K562 (cell line): Measurements from ENCODE around the gene GANAB. TPM values are rescaled to one million over a fixed set of nuclear protein-coding genes. Genes with fewer than 3 reads are reported as not detected.

ENCODE experiments used
- ATF4 ChIP-seq: fragments of 450-650 bp; formaldehyde crosslinking; IDR thresholded peaks from 2 replicates; pipeline ENCODE4 v1.4.0; 2022; ENCODE audit warnings: mild to moderate bottlenecking, moderate library complexity
- CBFB ChIP-seq: sonication (generic); formaldehyde crosslinking; IDR thresholded peaks from 2 replicates; pipeline ENCODE4 v1.4.0; 2020; ENCODE audit warnings: mild to moderate bottlenecking, missing genetic modification reagents
- CHD1 ChIP-seq: fragments of 200-600 bp; sonication (generic); IDR thresholded peaks from one replicate; pipeline ENCODE4 v1.6.1; 2012; ENCODE audit warnings: mild to moderate bottlenecking, moderate library complexity, low read length, inconsistent platforms
- DPF2 ChIP-seq: fragments of 450-650 bp; IDR thresholded peaks from 2 replicates; pipeline ENCODE4 v1.6.1; 2016
- EZH2 ChIP-seq: IDR thresholded peaks from 2 replicates; pipeline ENCODE4 v1.6.1; 2012; ENCODE audit warnings: low read depth, mild to moderate bottlenecking, inconsistent platforms, low read length, borderline replicate concordance
- FOXJ2 ChIP-seq: fragments of 200-800 bp; sonication (Bioruptor generic); IDR thresholded peaks from 2 replicates; pipeline ENCODE4 v1.6.1; 2016; ENCODE audit warnings: missing genetic modification characterization, missing compliant biosample characterization
- GATAD2B ChIP-seq: fragments of 450-650 bp; IDR thresholded peaks from 2 replicates; pipeline ENCODE4 v1.6.1; 2017; ENCODE audit warnings: mild to moderate bottlenecking, borderline replicate concordance
- HDAC1 ChIP-seq, 2 experiments: fragments of 450-650 bp; IDR thresholded peaks; 2 replicates each; pipeline ENCODE4 v1.6.1; 2016 to 2017; ENCODE audit warnings: inconsistent platforms in 1 of 2, mild to moderate bottlenecking in 1 of 2, moderate library complexity in 1 of 2
- KLF13 ChIP-seq: fragments of 450-650 bp; IDR thresholded peaks from 2 replicates; pipeline ENCODE4 v1.6.1; 2016; ENCODE audit warnings: missing genetic modification characterization, low read depth, mild to moderate bottlenecking, missing compliant biosample characterization, moderate library complexity, borderline replicate concordance
- PML ChIP-seq: IDR thresholded peaks from 2 replicates; pipeline ENCODE4 v1.6.1; 2012; ENCODE audit warnings: low read length, inconsistent platforms
- PRDM10 ChIP-seq: fragments of 450-650 bp; IDR thresholded peaks from 2 replicates; pipeline ENCODE4 v1.6.1; 2018; ENCODE audit not compliant: partially characterized antibody
- PRPF4 ChIP-seq: fragments of 200-400 bp; formaldehyde crosslinking; IDR thresholded peaks from one replicate; pipeline ENCODE4 v1.6.1; 2017; ENCODE audit warnings: low read length, low read depth, mild to moderate bottlenecking; ENCODE audit not compliant: insufficient read depth, poor library complexity, severe bottlenecking
- RFX5 ChIP-seq: IDR thresholded peaks from 2 replicates; pipeline ENCODE4 v1.6.1; 2011; ENCODE audit warnings: low read depth, mild to moderate bottlenecking, improper control_type of control experiment, low read length
- SAP30 ChIP-seq: fragments of 200-600 bp; sonication (generic); IDR thresholded peaks from 2 replicates; pipeline ENCODE4 v1.6.1; 2012; ENCODE audit warnings: borderline replicate concordance, low read depth, mild to moderate bottlenecking, moderate library complexity, low read length, control low read depth, inconsistent platforms; ENCODE audit not compliant: insufficient read depth, poor library complexity, severe bottlenecking
- SMAD2 ChIP-seq: fragments of 150-350 bp; IDR thresholded peaks from 2 replicates; pipeline ENCODE4 v1.6.1; 2014; ENCODE audit warnings: low read depth, mild to moderate bottlenecking, low read length
- SMAD3 ChIP-seq: fragments of 450-650 bp; formaldehyde crosslinking; conservative IDR thresholded peaks from 2 replicates; pipeline ENCODE4 v1.4.0; 2020; ENCODE audit warnings: mild to moderate bottlenecking
- SMARCB1 ChIP-seq: IDR thresholded peaks from 2 replicates; pipeline ENCODE4 v1.6.1; 2011; ENCODE audit warnings: improper control_type of control experiment, low read depth; ENCODE audit not compliant: insufficient read length
- SMARCC2 ChIP-seq: fragments of 450-650 bp; IDR thresholded peaks from 2 replicates; pipeline ENCODE4 v1.6.1; 2017; ENCODE audit warnings: antibody characterized with exemption, moderate library complexity, mild to moderate bottlenecking, low read depth
- SREBF2 ChIP-seq: sonication (generic); formaldehyde crosslinking; IDR thresholded peaks from 2 replicates; pipeline ENCODE4 v1.4.0; 2020; ENCODE audit warnings: mild to moderate bottlenecking, missing genetic modification reagents
- TAF9B ChIP-seq: fragments of 450-650 bp; IDR thresholded peaks from 2 replicates; pipeline ENCODE4 v1.6.1; 2018; ENCODE audit warnings: mild to moderate bottlenecking; ENCODE audit not compliant: partially characterized antibody
- TFE3 ChIP-seq: fragments of 450-650 bp; formaldehyde crosslinking; IDR thresholded peaks from 2 replicates; pipeline ENCODE4 v1.4.0; 2020; ENCODE audit warnings: mild to moderate bottlenecking, mixed read lengths
- ZBTB17 ChIP-seq: fragments of 450-650 bp; formaldehyde crosslinking; IDR thresholded peaks from 2 replicates; pipeline ENCODE4 v1.4.0; 2020; ENCODE audit warnings: mild to moderate bottlenecking
- ZNF134 ChIP-seq: fragments of 250-450 bp; sonication (Bioruptor Pico); conservative IDR thresholded peaks from 2 replicates; pipeline ENCODE4 v1.4.0; 2020
- ZNF239 ChIP-seq: fragments of 250-450 bp; sonication (Bioruptor Pico); IDR thresholded peaks from 2 replicates; pipeline ENCODE4 v1.4.0; 2020; ENCODE audit warnings: mild to moderate bottlenecking
- ZNF57 ChIP-seq: fragments of 450-650 bp; formaldehyde crosslinking; IDR thresholded peaks from 2 replicates; pipeline ENCODE4 v1.4.0; 2020; ENCODE audit warnings: mild to moderate bottlenecking, moderate library complexity
- polyA plus RNA-seq, 8 experiments: library from polyadenylated mRNA; depleted of rRNA in 4 of 8; stranded (reverse) in 5 of 8; unstranded in 3 of 8; fragments of >200 nt; fragmentation: Nextera tagmentation in 2 of 8; fragmentation: Illumina TruSeq in 1 of 8; extraction: Ambion mirVana in 2 of 8; extraction: Trizol in 1 of 8; gene quantifications; 2 replicates each; pipeline versions ENCODE4 v1.2.1 to v1.2.3, GENCODE V29; 2011 to 2014; ENCODE audit warnings: inconsistent platforms in 1 of 8, missing spikeins in 1 of 8
- total RNA-seq, 7 experiments: library from RNA; depleted of rRNA in 6 of 7; stranded (reverse); fragments of >200 nt in 6 of 7; fragmentation: Illumina TruSeq in 2 of 7; extraction: Trizol in 2 of 7; gene quantifications; 2 replicates each; pipeline versions ENCODE4 v1.2.1 to v1.2.3, GENCODE V29; 2011 to 2021; ENCODE audit warnings: low replicate concordance in 1 of 7

The GANAB gene
- total and polyA plus RNA-seq, 9 of the 15 experiments (the other 6 are each of a cell fraction or from before 2014, with no cell fraction given), result 6.5 to 284 (median 161) TPM

- TF ChIP-seq TFE3, result no peak
- peak; percentile 64 for TF ChIP-seq CHD1
- no peak for TF ChIP-seq SMARCC2
- no peak for TF ChIP-seq FOXJ2 (tag)
- TF ChIP-seq GATAD2B, result no peak
- no peak for TF ChIP-seq ZNF57 (CRISPR knock-in tag)
- no peak for TF ChIP-seq TAF9B
- TF ChIP-seq DPF2, result no peak
- peak in 1 of 2 experiments; percentile 2; a peak in 1 of 4 replicates for TF ChIP-seq HDAC1 (IDR thresholded peaks at IDR 0.05)
- TF ChIP-seq SMAD2, result no peak
- no peak for TF ChIP-seq ATF4 (CRISPR knock-in tag)
- no peak for TF ChIP-seq PRDM10
- TF ChIP-seq PML, result no peak
- TF ChIP-seq SMARCB1, result no peak
- TF ChIP-seq PRPF4, result no peak
- no peak for TF ChIP-seq RFX5
- no peak for TF ChIP-seq EZH2
- no peak for TF ChIP-seq ZBTB17 (CRISPR knock-in tag)
- TF ChIP-seq KLF13 (tag), result no peak
- TF ChIP-seq SREBF2 (CRISPR knock-in tag), result no peak
- TF ChIP-seq SMAD3 (CRISPR knock-in tag), result no peak
- TF ChIP-seq ZNF239 (CRISPR knock-in tag), result no peak
- TF ChIP-seq ZNF134, result no peak
- TF ChIP-seq SAP30, result peak; percentile 32
- no peak for TF ChIP-seq CBFB
Measured at GRCh38 chr11:62665599-62666258, 19.3 kb upstream of the GANAB start (continued).
